HEK293 (cell line): ENCODE results near the gene KIF26B.
"Not testable (repeated sequence)": the region's sequence is repeated elsewhere in the genome, so short reads cannot be mapped to it uniquely, and the experiment has no call there.

Experiments
- CTCF ChIA-PET: fragments of 350-600 bp; formaldehyde crosslinking; extraction: SDS; loops from one replicate; lab custom pipeline; 2021; ENCODE audit warnings: antibody characterized with exemption; lab: Yijun Ruan, JAX
- POLR2A ChIA-PET: fragments of 300-600 bp; formaldehyde crosslinking; extraction: SDS; loops from one replicate; lab custom pipeline; 2020; ENCODE audit warnings: antibody characterized with exemption, inconsistent platforms; lab: Yijun Ruan, JAX
- H3K27ac ChIP-seq: fragments of 200-500 bp; sonication (Bioruptor generic); 2 replicates; pipeline ENCODE4 v1.5.1; 2014; ENCODE audit warnings: low read depth, low read length, control low read depth, inconsistent platforms; ENCODE audit errors: extremely low read depth
- H3K36me3 ChIP-seq, 2 experiments: fragments of 200-500 bp in 1 of 2; sonication (Bioruptor generic) in 1 of 2; 1 replicate in 1 of 2; 2 replicates in 1 of 2; pipeline ENCODE4 v1.5.1; 2014 to 2017; ENCODE audit warnings: inconsistent platforms in 2 of 2, low read length in 2 of 2; ENCODE audit not compliant: control insufficient read depth in 2 of 2, insufficient read depth in 1 of 2
- H3K4me1 ChIP-seq: fragments of 200-500 bp; sonication (Bioruptor generic); 2 replicates; pipeline ENCODE4 v1.5.1; 2014; ENCODE audit warnings: mild to moderate bottlenecking, low read length, inconsistent platforms; ENCODE audit not compliant: control insufficient read depth, insufficient read depth
- H3K4me3 ChIP-seq: 2 replicates; pipeline ENCODE4 v1.5.1; 2011; ENCODE audit warnings: low read depth, mild to moderate bottlenecking, control low read depth, low read length, moderate library complexity
- H3K9me3 ChIP-seq: fragments of 200-500 bp; sonication (Bioruptor generic); 2 replicates; pipeline ENCODE4 v1.5.1; 2014; ENCODE audit warnings: low read depth, low read length, inconsistent platforms; ENCODE audit not compliant: control insufficient read depth, insufficient read depth
- GLIS2 ChIP-seq: fragments of 450-650 bp; formaldehyde crosslinking; IDR thresholded peaks from 2 replicates; pipeline ENCODE4 v1.5.1; 2016; ENCODE audit warnings: missing biosample characterization, missing genetic modification characterization
- KLF7 ChIP-seq: fragments of 450-650 bp; formaldehyde crosslinking; IDR thresholded peaks from 2 replicates; pipeline ENCODE4 v1.5.1; 2016; ENCODE audit warnings: missing biosample characterization, missing genetic modification characterization, borderline replicate concordance
- REPIN1 ChIP-seq: fragments of 450-650 bp; formaldehyde crosslinking; IDR thresholded peaks from 2 replicates; pipeline ENCODE4 v1.5.1; 2017; ENCODE audit warnings: missing biosample characterization, missing genetic modification characterization, low read depth
- SP3 ChIP-seq: fragments of 450-650 bp; formaldehyde crosslinking; IDR thresholded peaks from 2 replicates; pipeline ENCODE4 v1.5.1; 2016; ENCODE audit warnings: missing biosample characterization, missing genetic modification characterization
- TCF7L2 ChIP-seq: IDR thresholded peaks from 2 replicates; pipeline ENCODE4 v1.6.1; 2011; ENCODE audit warnings: low read depth, mild to moderate bottlenecking, inconsistent platforms, low read length, moderate library complexity, borderline replicate concordance
- ZBTB48 ChIP-seq: fragments of 450-650 bp; formaldehyde crosslinking; IDR thresholded peaks from 2 replicates; pipeline ENCODE4 v1.5.1; 2016; ENCODE audit warnings: missing biosample characterization, missing genetic modification characterization
- ZIC2 ChIP-seq: fragments of 450-650 bp; formaldehyde crosslinking; IDR thresholded peaks from 2 replicates; pipeline ENCODE4 v1.5.1; 2016; ENCODE audit warnings: missing biosample characterization, missing genetic modification characterization
- ZNF175 ChIP-seq: fragments of 450-650 bp; formaldehyde crosslinking; IDR thresholded peaks from 2 replicates; pipeline ENCODE4 v1.5.1; 2016; ENCODE audit warnings: missing biosample characterization, missing genetic modification characterization
- ZNF221 ChIP-seq: fragments of 450-650 bp; formaldehyde crosslinking; IDR thresholded peaks from 2 replicates; pipeline ENCODE4 v1.5.1; 2017; ENCODE audit warnings: missing biosample characterization, missing genetic modification characterization, borderline replicate concordance
- ZNF239 ChIP-seq: fragments of 450-650 bp; formaldehyde crosslinking; IDR thresholded peaks from 2 replicates; pipeline ENCODE4 v1.5.1; 2016; ENCODE audit warnings: missing biosample characterization, missing genetic modification characterization
- ZNF341 ChIP-seq: fragments of 450-650 bp; formaldehyde crosslinking; IDR thresholded peaks from 2 replicates; pipeline ENCODE4; 2016; ENCODE audit warnings: low read depth, missing biosample characterization, missing genetic modification characterization
- ZNF366 ChIP-seq: fragments of 450-650 bp; formaldehyde crosslinking; conservative IDR thresholded peaks from 2 replicates; pipeline ENCODE4 v1.5.1; 2016; ENCODE audit warnings: missing biosample characterization, missing genetic modification characterization
- ZNF514 ChIP-seq: fragments of 450-650 bp; formaldehyde crosslinking; IDR thresholded peaks from 2 replicates; pipeline ENCODE4 v1.5.1; 2016; ENCODE audit warnings: missing biosample characterization, missing genetic modification characterization
- ZNF558 ChIP-seq: fragments of 450-650 bp; formaldehyde crosslinking; IDR thresholded peaks from 2 replicates; pipeline ENCODE4 v1.5.1; 2016; ENCODE audit warnings: missing biosample characterization, missing genetic modification characterization
- TF ChIP-seq, protein P1 (sequence below): fragments of 450-650 bp; formaldehyde crosslinking; IDR thresholded peaks from 2 replicates; pipeline ENCODE4; 2016; ENCODE audit warnings: missing biosample characterization, missing genetic modification characterization
- TF ChIP-seq, protein P2 (sequence below): fragments of 450-650 bp; formaldehyde crosslinking; IDR thresholded peaks from 2 replicates; pipeline ENCODE4 v1.5.1; 2017; ENCODE audit warnings: missing biosample characterization, missing genetic modification characterization
- TF ChIP-seq, protein P3 (sequence below): fragments of 450-650 bp; formaldehyde crosslinking; IDR thresholded peaks from 2 replicates; pipeline ENCODE4 v1.5.1; 2016; ENCODE audit warnings: missing biosample characterization, missing genetic modification characterization
- TF ChIP-seq, protein P4 (sequence below): fragments of 450-650 bp; formaldehyde crosslinking; IDR thresholded peaks from 2 replicates; pipeline ENCODE4 v1.5.1; 2016; ENCODE audit warnings: missing biosample characterization, missing genetic modification characterization
- TF ChIP-seq, protein P5 (sequence below): fragments of 450-650 bp; formaldehyde crosslinking; IDR thresholded peaks from 2 replicates; pipeline ENCODE4 v1.5.1; 2016; ENCODE audit warnings: missing biosample characterization, missing genetic modification characterization

KIF26B gene

DNA sequence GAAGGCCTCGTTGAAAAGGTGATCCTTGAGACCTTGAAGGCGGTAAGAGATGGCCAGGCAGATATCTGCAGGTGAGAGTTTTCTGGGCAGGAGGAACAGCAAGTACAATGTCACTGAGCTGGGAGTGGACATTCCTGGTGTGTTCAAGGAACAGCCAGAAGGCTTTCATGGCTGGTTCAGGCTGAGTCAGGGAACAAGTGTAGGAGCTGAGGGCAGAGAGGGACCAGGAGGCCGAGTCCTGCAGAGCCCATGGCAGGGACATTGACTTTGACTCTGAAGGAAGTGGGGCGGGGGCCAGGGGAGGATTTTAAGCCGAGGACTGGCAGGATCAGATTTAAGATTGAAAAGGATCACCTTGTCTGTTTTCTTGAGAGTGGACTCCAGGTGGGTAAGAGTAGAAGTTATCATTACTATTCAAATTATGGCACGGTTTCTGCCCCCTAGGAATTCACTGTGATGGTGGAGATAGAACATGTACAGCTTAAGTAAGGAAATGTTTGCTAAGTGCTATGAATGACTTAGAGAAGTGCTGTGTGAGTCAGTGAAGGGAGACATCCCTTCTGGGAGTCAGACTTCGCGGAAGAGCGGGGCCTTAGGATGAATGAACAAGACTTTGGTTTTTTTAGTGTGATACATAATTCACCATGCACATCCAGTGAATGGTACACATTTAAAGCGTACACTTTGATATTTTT is 202.3 kb downstream of the KIF26B start:
- Histone ChIP-seq H3K4me1 (no peaks in the 10 kb centered on the region), H3K27ac (no peak overlapping the region), H3K4me3 (no peak overlapping the region)
- TF ChIP-seq ZIC2 (tag by site-specific recombination) (no peak), ZNF221 (tag by site-specific recombination) (no peak), ZNF239 (tag by site-specific recombination) (no peak), KLF7 (no peak), TCF7L2 (no peak), ZNF366 (tag by site-specific recombination) (no peak), ZNF558 (tag by site-specific recombination) (no peak), ZNF514 (no peak), ZNF341 (tag by site-specific recombination) (no peak), ZBTB48 (tag by site-specific recombination) (no peak), REPIN1 (tag by site-specific recombination) (no peak), ZNF175 (tag by site-specific recombination) (no peak), SP3 (tag by site-specific recombination) (no peak), GLIS2 (tag by site-specific recombination) (no peak)
- TF ChIP-seq, protein P1, sequence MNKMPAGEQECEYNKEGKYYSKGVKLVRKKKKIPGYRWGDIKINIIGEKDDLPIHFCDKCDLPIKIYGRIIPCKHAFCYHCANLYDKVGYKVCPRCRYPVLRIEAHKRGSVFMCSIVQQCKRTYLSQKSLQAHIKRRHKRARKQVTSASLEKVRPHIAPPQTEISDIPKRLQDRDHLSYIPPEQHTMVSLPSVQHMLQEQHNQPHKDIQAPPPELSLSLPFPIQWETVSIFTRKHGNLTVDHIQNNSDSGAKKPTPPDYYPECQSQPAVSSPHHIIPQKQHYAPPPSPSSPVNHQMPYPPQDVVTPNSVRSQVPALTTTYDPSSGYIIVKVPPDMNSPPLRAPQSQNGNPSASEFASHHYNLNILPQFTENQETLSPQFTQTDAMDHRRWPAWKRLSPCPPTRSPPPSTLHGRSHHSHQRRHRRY (tag by site-specific recombination), result no peak
- TF ChIP-seq, protein P2, sequence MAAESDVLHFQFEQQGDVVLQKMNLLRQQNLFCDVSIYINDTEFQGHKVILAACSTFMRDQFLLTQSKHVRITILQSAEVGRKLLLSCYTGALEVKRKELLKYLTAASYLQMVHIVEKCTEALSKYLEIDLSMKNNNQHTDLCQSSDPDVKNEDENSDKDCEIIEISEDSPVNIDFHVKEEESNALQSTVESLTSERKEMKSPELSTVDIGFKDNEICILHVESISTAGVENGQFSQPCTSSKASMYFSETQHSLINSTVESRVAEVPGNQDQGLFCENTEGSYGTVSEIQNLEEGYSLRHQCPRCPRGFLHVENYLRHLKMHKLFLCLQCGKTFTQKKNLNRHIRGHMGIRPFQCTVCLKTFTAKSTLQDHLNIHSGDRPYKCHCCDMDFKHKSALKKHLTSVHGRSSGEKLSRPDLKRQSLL, result no peak
- TF ChIP-seq, protein P3, sequence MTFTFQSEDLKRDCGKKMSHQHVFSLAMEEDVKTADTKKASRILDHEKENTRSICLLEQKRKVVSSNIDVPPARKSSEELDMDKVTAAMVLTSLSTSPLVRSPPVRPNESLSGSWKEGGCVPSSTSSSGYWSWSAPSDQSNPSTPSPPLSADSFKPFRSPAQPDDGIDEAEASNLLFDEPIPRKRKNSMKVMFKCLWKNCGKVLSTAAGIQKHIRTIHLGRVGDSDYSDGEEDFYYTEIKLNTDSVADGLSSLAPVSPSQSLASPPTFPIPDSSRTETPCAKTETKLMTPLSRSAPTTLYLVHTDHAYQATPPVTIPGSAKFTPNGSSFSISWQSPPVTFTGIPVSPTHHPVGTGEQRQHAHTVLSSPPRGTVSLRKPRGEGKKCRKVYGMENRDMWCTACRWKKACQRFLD (tag by site-specific recombination), result no peak
- TF ChIP-seq, protein P4, sequence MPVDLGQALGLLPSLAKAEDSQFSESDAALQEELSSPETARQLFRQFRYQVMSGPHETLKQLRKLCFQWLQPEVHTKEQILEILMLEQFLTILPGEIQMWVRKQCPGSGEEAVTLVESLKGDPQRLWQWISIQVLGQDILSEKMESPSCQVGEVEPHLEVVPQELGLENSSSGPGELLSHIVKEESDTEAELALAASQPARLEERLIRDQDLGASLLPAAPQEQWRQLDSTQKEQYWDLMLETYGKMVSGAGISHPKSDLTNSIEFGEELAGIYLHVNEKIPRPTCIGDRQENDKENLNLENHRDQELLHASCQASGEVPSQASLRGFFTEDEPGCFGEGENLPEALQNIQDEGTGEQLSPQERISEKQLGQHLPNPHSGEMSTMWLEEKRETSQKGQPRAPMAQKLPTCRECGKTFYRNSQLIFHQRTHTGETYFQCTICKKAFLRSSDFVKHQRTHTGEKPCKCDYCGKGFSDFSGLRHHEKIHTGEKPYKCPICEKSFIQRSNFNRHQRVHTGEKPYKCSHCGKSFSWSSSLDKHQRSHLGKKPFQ (tag by site-specific recombination), result no peak
- TF ChIP-seq, protein P5, sequence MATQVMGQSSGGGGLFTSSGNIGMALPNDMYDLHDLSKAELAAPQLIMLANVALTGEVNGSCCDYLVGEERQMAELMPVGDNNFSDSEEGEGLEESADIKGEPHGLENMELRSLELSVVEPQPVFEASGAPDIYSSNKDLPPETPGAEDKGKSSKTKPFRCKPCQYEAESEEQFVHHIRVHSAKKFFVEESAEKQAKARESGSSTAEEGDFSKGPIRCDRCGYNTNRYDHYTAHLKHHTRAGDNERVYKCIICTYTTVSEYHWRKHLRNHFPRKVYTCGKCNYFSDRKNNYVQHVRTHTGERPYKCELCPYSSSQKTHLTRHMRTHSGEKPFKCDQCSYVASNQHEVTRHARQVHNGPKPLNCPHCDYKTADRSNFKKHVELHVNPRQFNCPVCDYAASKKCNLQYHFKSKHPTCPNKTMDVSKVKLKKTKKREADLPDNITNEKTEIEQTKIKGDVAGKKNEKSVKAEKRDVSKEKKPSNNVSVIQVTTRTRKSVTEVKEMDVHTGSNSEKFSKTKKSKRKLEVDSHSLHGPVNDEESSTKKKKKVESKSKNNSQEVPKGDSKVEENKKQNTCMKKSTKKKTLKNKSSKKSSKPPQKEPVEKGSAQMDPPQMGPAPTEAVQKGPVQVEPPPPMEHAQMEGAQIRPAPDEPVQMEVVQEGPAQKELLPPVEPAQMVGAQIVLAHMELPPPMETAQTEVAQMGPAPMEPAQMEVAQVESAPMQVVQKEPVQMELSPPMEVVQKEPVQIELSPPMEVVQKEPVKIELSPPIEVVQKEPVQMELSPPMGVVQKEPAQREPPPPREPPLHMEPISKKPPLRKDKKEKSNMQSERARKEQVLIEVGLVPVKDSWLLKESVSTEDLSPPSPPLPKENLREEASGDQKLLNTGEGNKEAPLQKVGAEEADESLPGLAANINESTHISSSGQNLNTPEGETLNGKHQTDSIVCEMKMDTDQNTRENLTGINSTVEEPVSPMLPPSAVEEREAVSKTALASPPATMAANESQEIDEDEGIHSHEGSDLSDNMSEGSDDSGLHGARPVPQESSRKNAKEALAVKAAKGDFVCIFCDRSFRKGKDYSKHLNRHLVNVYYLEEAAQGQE (tag by site-specific recombination), result no peak
- TF ChIP-seq, all 188 proteins: peak for 0
- CTCF ChIA-PET, result no interaction called here
- H3K36me3 ChIP-seq, result no peaks in the 10 kb centered on the region
- no peaks in the 10 kb centered on the region for H3K9me3 ChIP-seq
- POLR2A ChIA-PET, result no interaction called here

DNA sequence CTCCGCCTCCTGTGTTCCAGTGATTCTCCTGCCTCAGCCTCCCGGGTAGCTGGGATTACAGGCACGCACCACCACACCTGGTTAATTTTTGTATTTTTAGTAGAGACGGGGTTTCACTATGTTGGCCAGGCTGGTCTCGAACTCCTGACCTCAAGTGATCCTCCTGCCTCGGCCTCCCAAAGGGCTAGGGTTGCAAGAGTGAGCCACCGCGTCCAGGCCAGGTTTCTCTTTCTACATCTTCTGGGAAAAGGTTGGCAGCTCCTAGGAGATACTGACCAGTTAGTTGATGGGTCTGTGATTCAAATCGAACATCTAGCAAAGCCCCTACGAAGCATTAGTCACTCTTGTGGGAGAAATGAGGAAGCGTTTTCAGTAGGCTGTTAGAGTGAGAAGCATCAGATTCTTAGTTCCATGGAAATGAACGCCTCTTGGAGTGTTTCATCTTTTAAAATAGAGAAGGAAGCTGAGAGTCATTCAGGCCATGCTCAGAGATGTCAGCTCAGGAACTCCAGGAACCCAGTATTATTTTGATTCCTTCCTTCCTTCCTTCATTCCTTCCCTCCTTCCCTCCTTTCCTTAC is 204.4 kb downstream of the KIF26B start:
- H3K9me3 ChIP-seq, CTCF ChIA-PET, H3K36me3 ChIP-seq, POLR2A ChIA-PET, H3K4me3 ChIP-seq, H3K4me1 ChIP-seq, H3K27ac ChIP-seq: not testable (repeated sequence)
